Activated effector memory CD4-positive, alpha-beta T cell treated with anti-CD3 and anti-CD28 coated beads, Interleukin-2, amount 50 U/mL, for 16 hours (primary cell): ENCODE measurements around the gene GLYATL3.

Source experiments
- DNase-seq: peaks from one replicate; pipeline ENCODE4 v3.0.0-alpha.2; 2020

GLYATL3 gene

GRCh38 chr6:49549691-49550491, 50.2 kb downstream of the GLYATL3 start:
- no peak for DNase-seq

GRCh38 chr6:49550492-49551077, 50.9 kb downstream of the GLYATL3 start, which contains the start of gene C6orf141:
TSS of gene C6orf141 (plus strand) at chr6:49550668. CDS start at chr6:49550793, 125 bp downstream.
- DNase-seq, result no peak

GRCh38 chr6:49551078-49551865, 51.5 kb downstream of the GLYATL3 start:
- no peak for DNase-seq

GRCh38 chr6:49551866-49552129, 52.1 kb downstream of the GLYATL3 start:
- DNase-seq, result no peak

GRCh38 chr6:49552596-49552995, 52.9 kb downstream of the GLYATL3 start:
- no peak for DNase-seq

- no peak for DNase-seq
Measured at GRCh38 chr6:49553384-49553783, 53.7 kb downstream of the GLYATL3 start.

GRCh38 chr6:49555951-49556350, 56.2 kb downstream of the GLYATL3 start:
- no peak for DNase-seq

- no peak for DNase-seq
Measured at GRCh38 chr6:49556429-49556837, 56.7 kb downstream of the GLYATL3 start.

- DNase-seq, result no peak
Measured at GRCh38 chr6:49557177-49557576, 57.5 kb downstream of the GLYATL3 start.

- DNase-seq, result no peak
Measured at GRCh38 chr6:49558238-49558637, 58.5 kb downstream of the GLYATL3 start.

- DNase-seq, result no peak
Measured at GRCh38 chr6:49563006-49563886, 63.5 kb downstream of the GLYATL3 start.

GRCh38 chr6:49564552-49564951, 64.8 kb downstream of the GLYATL3 start:
- no peak for DNase-seq

GRCh38 chr6:49565261-49565660, 65.5 kb downstream of the GLYATL3 start:
- no peak for DNase-seq

- no peak for DNase-seq
Measured at GRCh38 chr6:49565855-49566254, 66.1 kb downstream of the GLYATL3 start.

- no peak for DNase-seq
Measured at GRCh38 chr6:49570474-49571079, 70.9 kb downstream of the GLYATL3 start.

- no peak for DNase-seq
Measured at GRCh38 chr6:49576618-49577017, 76.9 kb downstream of the GLYATL3 start.
